OCI-LY1 (cell line): Measurements from ENCODE around the gene MRRF.
A peak's percentile ranks its signal among the peaks of the same experiment; 100 is the strongest.

Experiments
- H2AFZ ChIP-seq: fragments of 200-600 bp; sonication (generic), shearing (Covaris generic); 2 replicates; pipeline ENCODE4 v1.6.0; 2014; ENCODE audit warnings: antibody characterized with exemption, mild to moderate bottlenecking, low read length
- H3F3A ChIP-seq: fragments of 200-600 bp; sonication (generic), shearing (Covaris generic); 2 replicates; pipeline ENCODE4 v1.6.0; 2014; ENCODE audit warnings: mild to moderate bottlenecking, antibody characterized with exemption, low read length, moderate library complexity; ENCODE audit not compliant: insufficient read depth
- H3K27ac ChIP-seq: fragments of 200-600 bp; sonication (generic); 2 replicates; pipeline ENCODE4 v1.5.1; 2014; ENCODE audit warnings: low read length, mixed run types, mild to moderate bottlenecking, low read depth; ENCODE audit not compliant: poor library complexity, severe bottlenecking
- H3K27me3 ChIP-seq: fragments of 200-600 bp; sonication (generic); 2 replicates; pipeline ENCODE4 v1.6.0; 2014; ENCODE audit warnings: antibody characterized with exemption, mild to moderate bottlenecking, low read length, moderate library complexity; ENCODE audit not compliant: insufficient read depth
- H3K36me3 ChIP-seq: fragments of 200-600 bp; sonication (generic); 2 replicates; pipeline ENCODE4 v1.6.1; 2014; ENCODE audit warnings: mild to moderate bottlenecking, antibody characterized with exemption, low read length, moderate library complexity, mixed read lengths; ENCODE audit not compliant: insufficient read depth
- H3K4me1 ChIP-seq: fragments of 200-600 bp; sonication (generic); 2 replicates; pipeline ENCODE4 v1.5.1; 2014; ENCODE audit warnings: mild to moderate bottlenecking, low read length, moderate library complexity; ENCODE audit not compliant: insufficient read depth, severe bottlenecking
- H3K4me2 ChIP-seq: fragments of 200-600 bp; sonication (generic), shearing (Covaris generic); 2 replicates; pipeline ENCODE4 v1.6.1; 2014; ENCODE audit warnings: low read length
- H3K4me3 ChIP-seq: fragments of 200-600 bp; sonication (generic); 2 replicates; pipeline ENCODE4 v1.5.1; 2014; ENCODE audit warnings: low read length, low read depth, mild to moderate bottlenecking, mixed read lengths; ENCODE audit not compliant: poor library complexity, severe bottlenecking
- H3K79me2 ChIP-seq: fragments of 200-600 bp; shearing (Covaris generic); 2 replicates; pipeline ENCODE4 v1.6.1; 2016; ENCODE audit warnings: mixed run types, low read length, mixed read lengths; ENCODE audit not compliant: insufficient read depth
- H3K9ac ChIP-seq: fragments of 200-600 bp; sonication (generic), shearing (Covaris generic); 2 replicates; pipeline ENCODE4 v1.6.1; 2014; ENCODE audit warnings: mild to moderate bottlenecking, low read length, mixed read lengths
- H3K9me2 ChIP-seq: fragments of 200-600 bp; sonication (generic), shearing (Covaris generic); 2 replicates; pipeline ENCODE4 v1.6.1; 2014; ENCODE audit warnings: low read depth, mild to moderate bottlenecking, low read length, mixed read lengths
- H3K9me3 ChIP-seq: fragments of 200-600 bp; shearing (Covaris generic); 2 replicates; pipeline ENCODE4 v1.6.1; 2014; ENCODE audit warnings: low read length, mixed read lengths
- H4K20me1 ChIP-seq: fragments of 200-600 bp; sonication (generic), shearing (Covaris generic); 2 replicates; pipeline ENCODE4 v1.6.0; 2016; ENCODE audit warnings: mild to moderate bottlenecking, low read length; ENCODE audit not compliant: insufficient read depth
- CTCF ChIP-seq: fragments of 200-600 bp; sonication (generic), shearing (Covaris generic); IDR thresholded peaks from 2 replicates; pipeline ENCODE4 v1.5.1; 2017; ENCODE audit warnings: mild to moderate bottlenecking, antibody characterized with exemption, low read length, moderate library complexity, mixed read lengths
- EZH2 ChIP-seq: fragments of 200-600 bp; sonication (generic), shearing (Covaris generic); IDR thresholded peaks from 2 replicates; pipeline ENCODE4 v1.8.0; 2017; ENCODE audit warnings: borderline replicate concordance, mixed run types, mild to moderate bottlenecking, antibody characterized with exemption, low read length, moderate library complexity, mixed read lengths

MRRF gene

GRCh38 chr9:122340161-122340560 is 75.5 kb downstream of the MRRF start:
- H4K20me1 ChIP-seq, result no peaks in the 10 kb centered on the region
- H3K9me3 ChIP-seq, result no peaks in the 10 kb centered on the region
- TF ChIP-seq CTCF (no peak), EZH2 (no peak)
- H3K9ac ChIP-seq, result no peak overlapping the region
- H3K4me3 ChIP-seq, result no peak overlapping the region
- peaks cover 11% of the 10 kb centered on the region for H3K4me1 ChIP-seq
- no peak overlapping the region for H3K4me2 ChIP-seq
- no peaks in the 10 kb centered on the region for H3K9me2 ChIP-seq
- no peak overlapping the region for H2AFZ ChIP-seq
- no peaks in the 10 kb centered on the region for H3F3A ChIP-seq
- no peaks in the 10 kb centered on the region for H3K79me2 ChIP-seq
- H3K27ac ChIP-seq, result no peak overlapping the region
- no peaks in the 10 kb centered on the region for H3K36me3 ChIP-seq
- 0 out of 2 replicates have a peak, but pooled peaks cover 3% of the 10 kb centered on the region for H3K27me3 ChIP-seq

GRCh38 chr9:122342323-122343050 is 77.8 kb downstream of the MRRF start:
- H3K9ac ChIP-seq, result no peak overlapping the region
- H4K20me1 ChIP-seq, result no peaks in the 10 kb centered on the region
- no peaks in the 10 kb centered on the region for H3K79me2 ChIP-seq
- no peaks in the 10 kb centered on the region for H3K9me2 ChIP-seq
- peaks cover 11% of the 10 kb centered on the region for H3K4me1 ChIP-seq
- no peaks in the 10 kb centered on the region for H3K9me3 ChIP-seq
- no peak overlapping the region for H3K4me3 ChIP-seq
- 0 out of 2 replicates have a peak, but pooled peaks cover 3% of the 10 kb centered on the region for H3K27me3 ChIP-seq
- no peaks in the 10 kb centered on the region for H3F3A ChIP-seq
- H3K4me2 ChIP-seq, result no peak overlapping the region
- no peak overlapping the region for H3K27ac ChIP-seq
- no peaks in the 10 kb centered on the region for H3K36me3 ChIP-seq
- TF ChIP-seq EZH2, result no peak
- TF ChIP-seq CTCF, result no peak
- H2AFZ ChIP-seq, result no peak overlapping the region

- Histone ChIP-seq H3K9ac (peak overlapping the region; percentile 47), H2AFZ (peak overlapping the region; percentile 75; the same call in 1 of the 2 replicates), H3K4me1 (peaks cover 13% of the 10 kb centered on the region), H3F3A (no peaks in the 10 kb centered on the region), H3K27me3 (0 out of 2 replicates have a peak, but pooled peaks cover 3% of the 10 kb centered on the region), H3K27ac (no peak overlapping the region), H3K4me3 (peak overlapping the region; percentile 63), H4K20me1 (no peaks in the 10 kb centered on the region), H3K36me3 (no peaks in the 10 kb centered on the region), H3K9me3 (no peaks in the 10 kb centered on the region), H3K79me2 (no peaks in the 10 kb centered on the region), H3K9me2 (no peaks in the 10 kb centered on the region), H3K4me2 (peak overlapping the region; percentile 69)
- no peak for TF ChIP-seq EZH2
- TF ChIP-seq CTCF, result no peak
Observed at GRCh38 chr9:122346478-122347347, 82.0 kb downstream of the MRRF start.
